HEK293 (cell line): ENCODE measurements around the gene ZFX.

Source experiments
- CTCF ChIP-seq: fragments of 450-650 bp; formaldehyde crosslinking; IDR thresholded peaks from 2 replicates; pipeline ENCODE4 v1.5.1; 2016; ENCODE audit warnings: missing biosample characterization, missing genetic modification characterization
- REPIN1 ChIP-seq: fragments of 450-650 bp; formaldehyde crosslinking; IDR thresholded peaks from 2 replicates; pipeline ENCODE4 v1.5.1; 2017; ENCODE audit warnings: missing biosample characterization, missing genetic modification characterization, low read depth

- TF ChIP-seq CTCF (no peak), REPIN1 (tag by site-specific recombination) (no peak)
These were observed 5.0 kb downstream of the ZFX start for GRCh38 chrX:24154490-24155034.
